HPDE6-E6E7 (cell line): ENCODE results near the gene SOS1.
A peak's percentile ranks its signal among the peaks of the same experiment; 100 is the strongest.
"Not testable (repeated sequence)": the region's sequence is repeated elsewhere in the genome, so short reads cannot be mapped to it uniquely, and the experiment has no call there.

ENCODE experiments used
- DNase-seq: peaks from one replicate; pipeline ENCODE4 v3.0.0; 2011; ENCODE audit warnings: missing footprints; ENCODE audit errors: extremely low spot score

SOS1 gene

DNA sequence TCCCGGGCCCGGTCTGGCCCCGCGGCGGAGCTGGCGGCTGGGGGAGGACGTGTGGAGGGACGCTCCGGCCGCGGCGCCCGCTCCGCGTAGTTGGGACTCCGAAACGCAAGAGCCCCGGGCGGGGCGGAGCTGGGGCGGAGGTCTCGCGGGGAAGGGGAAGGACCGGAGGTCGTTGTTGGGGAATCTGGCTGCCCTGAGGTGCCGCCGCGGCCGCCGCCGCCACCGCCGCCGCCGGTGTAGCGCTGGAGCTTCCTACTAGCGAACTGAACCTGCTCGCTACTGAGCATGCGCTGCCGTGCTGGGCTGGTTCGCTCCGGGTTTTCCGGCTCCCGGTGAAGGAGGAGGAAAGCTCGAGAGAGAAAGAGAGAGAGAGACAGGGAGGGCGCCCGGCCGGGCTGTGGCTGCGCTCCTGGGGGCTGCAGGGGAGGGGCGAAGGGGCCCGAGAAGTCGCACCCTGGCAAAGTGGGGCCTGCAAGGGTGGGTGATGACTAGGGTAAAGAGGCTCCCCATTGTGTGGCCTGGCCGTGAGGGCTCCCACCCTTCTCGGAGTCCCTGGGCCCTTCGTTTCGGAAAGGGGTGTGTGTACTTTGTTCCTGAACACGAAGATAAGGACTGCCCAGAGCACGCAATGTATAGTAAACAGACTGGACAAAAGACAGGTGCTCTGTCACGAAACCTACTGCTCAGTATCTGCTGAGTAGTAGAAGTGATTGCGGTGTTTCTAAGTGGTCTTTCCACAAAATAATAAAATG is at the start of gene SOS1:
TSS of gene SOS1 (minus strand) at position 281 of the 752 bp plus-strand sequence. CDS start 629 bp downstream, outside the sequence.
- DNase-seq, result peak; percentile 89

DNA sequence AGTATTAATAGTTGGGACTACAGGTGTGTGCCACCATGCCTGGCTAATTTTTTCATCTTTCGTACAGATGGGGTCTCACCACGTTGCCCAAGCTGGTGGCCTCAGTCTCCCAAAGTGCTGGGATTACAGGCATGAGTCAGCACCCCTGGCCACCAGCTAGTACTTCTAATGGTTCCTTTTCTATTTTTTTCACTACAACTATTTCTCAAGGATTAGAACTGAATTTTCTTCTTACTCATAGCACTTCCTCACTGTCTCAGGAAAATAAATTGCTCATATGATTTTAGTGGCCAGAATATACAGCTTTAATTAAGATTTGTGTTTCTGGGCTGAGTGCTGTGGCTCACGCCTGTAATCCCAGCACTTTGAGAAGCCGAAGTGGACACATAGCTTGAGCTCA is 43.2 kb upstream of the SOS1 start:
- no peak for DNase-seq

DNA sequence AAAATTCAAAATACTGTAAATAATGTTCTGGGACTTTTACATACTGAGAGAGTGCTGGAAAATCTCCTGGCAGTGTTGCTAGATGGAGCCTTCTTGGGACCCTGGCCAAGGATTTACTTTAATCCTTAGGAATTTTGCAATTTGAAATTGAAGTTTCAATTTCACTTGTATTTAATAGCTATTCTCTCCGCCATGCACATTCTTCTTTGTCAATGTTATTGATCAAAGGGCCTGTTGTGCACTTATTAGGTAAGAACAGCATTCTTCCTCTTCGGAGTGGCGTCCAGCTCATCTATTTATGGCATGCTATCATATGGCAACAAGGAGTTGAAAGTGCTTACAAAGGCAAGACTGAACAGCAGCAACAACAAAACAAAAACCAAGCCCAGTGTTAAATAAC is 40.1 kb upstream of the SOS1 start:
- no peak for DNase-seq

DNA sequence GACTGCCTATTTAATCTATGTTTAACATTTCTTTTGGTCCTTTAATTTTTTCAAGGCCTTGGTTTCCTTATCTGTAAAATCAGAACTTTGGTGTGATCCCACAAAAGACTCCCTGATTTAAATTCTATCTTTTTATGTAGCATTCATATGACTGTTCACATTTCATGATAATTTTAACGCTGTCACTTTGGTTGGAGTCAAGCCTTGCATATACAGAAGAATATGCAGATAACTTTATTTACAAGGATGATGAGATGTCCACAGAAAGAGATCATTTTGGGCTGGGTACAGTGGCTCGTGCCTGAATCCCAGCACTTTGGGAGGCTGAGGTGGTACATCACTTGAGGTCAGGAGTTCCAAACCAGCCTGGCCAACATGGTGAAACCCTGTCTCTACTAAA is 38.4 kb upstream of the SOS1 start:
- no peak for DNase-seq

DNA sequence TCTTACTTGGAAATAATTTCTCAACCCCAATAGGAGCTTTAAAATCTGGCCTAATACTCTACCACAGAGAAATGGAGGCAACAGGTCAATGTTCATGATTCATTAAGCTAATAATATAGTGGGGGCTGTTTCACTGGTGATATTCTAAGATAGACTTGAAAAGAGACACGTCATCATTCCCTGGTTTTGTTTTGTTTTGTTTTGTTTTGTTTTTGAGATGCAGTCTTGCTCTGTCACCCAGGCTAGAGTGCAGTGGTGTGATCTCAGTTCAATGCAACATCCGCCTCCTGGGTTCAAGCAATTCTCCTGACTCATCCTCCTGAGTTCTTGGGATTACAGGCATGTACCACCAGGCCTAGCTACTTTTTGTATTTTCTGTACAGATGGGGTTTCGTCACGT is 37.5 kb upstream of the SOS1 start:
- no peak for DNase-seq

DNA sequence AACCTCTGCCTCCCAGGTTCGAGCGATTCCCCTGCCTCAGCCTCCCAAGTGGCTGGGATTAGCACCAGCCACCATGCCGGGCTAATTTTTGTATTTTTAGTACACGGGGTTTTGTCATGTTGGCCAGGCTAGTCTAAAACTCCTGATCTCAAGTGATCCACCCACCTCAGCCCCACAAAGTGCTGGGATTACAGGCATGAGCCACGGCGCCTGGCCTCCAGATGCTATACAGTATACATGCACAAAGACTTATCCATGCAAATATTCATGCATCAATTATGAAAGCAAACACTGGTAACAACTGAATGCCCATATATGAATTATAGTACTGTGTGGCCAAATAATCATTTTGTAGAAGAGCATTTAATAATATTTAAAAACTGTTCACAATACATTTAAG is 36.0 kb upstream of the SOS1 start:
- no peak for DNase-seq

DNA sequence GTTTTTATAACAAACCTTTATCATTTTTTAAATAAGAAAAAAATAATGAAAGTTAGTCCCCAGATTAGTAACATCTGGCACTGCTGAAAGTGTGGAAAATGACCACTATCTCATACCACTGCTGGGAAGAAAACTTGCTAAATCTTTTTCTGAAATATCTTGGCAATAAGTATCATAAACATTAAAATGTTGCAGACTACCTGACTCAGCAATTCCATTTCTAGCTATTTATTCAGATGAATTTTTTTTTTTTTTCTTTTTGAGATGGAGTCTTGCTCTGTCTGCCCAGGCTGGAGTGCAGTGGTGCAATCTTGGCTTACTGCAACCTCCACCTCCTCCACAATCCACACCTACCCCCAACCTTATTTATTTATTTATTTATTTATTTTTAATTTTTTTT is 35.3 kb upstream of the SOS1 start:
- no peak for DNase-seq

DNA sequence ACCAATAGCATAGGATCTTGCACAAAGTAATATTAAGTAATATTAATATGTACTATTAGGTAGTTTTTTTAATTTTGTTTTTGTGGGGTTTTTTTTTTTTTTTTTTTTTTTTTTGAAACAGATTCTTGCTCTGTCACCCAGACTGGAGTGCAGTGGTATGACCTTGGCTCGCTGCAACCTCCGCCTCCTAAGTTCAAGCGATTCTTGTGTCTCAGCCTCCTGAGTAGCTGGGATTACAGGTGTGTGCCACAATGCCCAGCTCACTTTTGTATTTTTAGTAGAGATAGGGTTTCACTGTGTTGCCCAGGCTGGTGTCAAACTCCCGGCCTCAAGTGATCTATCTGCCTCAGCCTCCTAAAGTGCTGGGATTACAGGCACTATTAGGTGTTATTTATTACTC is 34.7 kb upstream of the SOS1 start:
- not testable (repeated sequence) for DNase-seq

DNA sequence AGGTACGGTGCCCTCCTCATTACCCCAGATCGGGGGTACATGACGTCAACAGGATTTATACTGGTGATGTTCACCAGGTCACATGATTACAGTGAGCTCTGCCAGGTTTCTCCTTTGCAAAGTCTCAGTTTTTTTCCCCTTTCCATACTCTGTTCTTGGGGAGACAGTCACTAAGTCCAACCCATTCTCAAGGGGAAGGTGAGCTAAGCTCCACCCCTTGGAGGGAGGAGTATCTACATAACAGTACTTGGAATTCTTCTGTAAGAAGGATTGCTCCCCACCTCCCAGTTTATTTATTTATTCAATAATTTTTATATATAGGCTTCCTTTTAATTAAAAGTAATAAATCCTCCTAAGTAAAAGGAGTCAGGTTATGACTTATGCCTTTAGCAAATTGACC is 34.1 kb upstream of the SOS1 start:
- DNase-seq, result no peak

DNA sequence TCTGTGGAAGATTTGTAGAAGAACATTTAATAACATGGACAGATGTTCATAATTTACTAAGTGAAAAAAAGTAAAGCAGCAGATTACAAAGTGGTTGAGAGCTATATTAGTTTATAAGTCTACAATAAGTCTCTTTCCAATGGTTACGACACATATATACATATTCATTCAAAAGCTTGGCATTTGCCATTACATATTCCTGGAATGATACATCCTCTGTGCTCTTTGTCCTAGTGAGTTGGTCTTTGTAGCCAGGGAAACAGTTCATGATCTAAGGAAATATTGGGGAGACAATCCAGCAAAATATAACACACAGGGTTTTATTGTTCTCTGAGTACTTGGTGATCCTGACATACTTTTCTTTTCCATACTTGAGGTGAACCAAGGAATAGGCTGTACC is 32.5 kb upstream of the SOS1 start:
- DNase-seq, result no peak

DNA sequence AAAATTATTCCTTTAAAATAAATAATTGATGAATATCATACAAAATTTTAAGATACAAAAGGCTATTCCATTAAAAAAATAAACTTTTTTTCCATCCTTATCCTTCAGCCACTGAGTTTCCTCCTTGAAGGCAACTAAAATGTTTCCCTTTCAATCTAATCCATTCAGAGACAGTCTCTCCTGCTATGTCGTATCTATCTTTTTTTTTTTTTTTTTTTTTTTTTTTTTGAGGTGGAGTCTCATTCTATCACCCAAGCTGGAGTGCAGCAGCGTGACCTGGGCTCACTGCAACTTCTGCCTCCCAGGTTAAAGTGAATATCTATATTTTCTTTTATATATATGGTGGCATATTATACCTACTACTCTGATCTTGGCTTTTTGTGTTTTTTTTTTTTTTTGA is 31.7 kb upstream of the SOS1 start:
- no peak for DNase-seq

DNA sequence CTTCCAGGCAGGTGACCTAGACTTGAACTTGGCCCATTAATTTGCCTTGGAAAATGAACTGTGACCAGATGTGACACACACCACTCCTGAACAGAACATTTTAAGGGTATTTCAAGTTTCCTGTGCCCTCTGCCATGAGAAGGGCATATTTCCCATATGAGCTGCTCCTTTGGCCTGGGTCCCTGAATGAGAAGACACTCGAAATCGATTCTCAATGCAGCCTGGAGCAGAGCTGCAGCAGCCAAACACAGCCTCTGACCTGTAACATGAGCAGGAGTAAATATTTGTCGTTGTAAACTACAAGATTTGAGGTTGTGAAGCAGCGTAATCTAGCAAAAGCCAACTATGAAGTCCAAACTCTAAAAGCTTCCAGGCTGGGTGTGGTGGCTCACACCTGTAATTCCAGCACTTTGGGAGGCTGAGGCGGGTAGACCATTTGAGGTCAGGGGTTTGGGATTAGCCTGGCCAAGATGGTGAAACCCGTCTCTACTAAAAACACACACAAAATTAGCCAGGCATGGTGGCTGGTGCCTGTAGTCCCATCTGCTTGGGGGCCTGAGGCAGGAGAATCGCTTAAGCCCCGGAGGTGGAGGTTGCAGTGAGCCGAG is 30.1 kb upstream of the SOS1 start:
- no peak for DNase-seq

DNA sequence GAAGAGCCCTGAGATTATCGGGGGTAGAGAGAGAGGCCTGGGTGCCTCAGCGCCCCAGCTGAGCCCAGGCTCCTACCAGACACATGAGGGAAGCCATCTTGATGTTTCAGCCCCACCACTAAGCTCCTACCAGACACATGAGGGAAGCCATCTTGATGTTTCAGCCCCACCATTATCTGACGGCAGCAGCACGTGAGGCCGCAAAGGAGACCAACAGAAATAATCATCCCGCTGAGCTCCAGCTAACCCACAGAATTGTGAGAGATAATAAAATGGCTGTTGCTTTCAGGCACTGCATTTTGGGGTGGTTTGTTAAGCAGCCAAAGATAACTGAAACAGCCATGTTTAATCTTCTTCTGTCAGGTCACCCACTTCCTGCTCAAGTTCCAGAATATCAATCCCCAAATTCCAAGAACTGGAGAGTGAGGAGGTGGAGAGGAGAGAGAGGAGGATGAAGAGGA is 29.3 kb upstream of the SOS1 start:
- DNase-seq, result no peak

DNA sequence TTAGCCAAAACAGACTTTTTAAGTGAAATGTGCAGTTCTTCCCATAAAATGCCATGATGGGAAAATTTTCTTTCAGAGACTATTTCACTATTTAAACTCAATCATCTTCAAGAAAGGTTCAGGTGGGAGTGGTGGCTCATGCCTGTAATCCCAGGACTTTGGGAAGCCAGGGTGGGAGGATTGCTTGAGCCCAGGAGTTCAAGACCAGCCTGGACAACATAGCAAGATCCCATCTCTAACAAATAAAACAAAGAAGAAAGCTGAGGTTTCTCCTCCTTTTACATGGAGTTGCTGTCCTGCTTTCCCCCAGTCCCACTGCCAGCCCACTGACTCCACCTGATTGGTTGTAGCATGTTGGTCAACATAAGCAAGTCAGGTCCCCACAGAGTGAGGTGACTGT is 25.8 kb upstream of the SOS1 start:
- no peak for DNase-seq

DNA sequence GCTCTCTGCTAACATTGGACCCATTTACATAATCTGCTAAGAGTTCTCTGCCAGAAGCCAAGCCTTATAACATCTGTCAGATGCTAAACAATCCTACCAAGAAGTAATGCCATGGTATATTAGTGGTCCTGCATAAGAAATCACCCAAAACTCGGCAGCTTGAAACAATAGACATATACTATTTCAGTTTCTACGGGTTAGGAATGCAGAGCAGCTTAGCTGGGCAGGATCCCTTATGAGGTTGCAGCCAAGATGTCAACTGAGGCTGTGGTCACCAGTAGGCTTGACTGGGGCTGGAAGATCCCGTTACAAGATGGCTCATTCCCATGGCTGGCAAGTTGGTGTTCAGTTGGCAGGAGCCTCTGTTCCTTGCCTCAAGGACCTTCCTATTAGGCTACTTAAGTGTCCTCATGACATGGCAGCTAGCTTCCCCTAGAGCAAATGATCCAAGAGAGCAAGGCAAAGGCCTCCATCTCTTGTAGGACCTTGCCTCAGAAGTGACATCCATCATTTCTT is 25.1 kb upstream of the SOS1 start:
- DNase-seq, result no peak

DNA sequence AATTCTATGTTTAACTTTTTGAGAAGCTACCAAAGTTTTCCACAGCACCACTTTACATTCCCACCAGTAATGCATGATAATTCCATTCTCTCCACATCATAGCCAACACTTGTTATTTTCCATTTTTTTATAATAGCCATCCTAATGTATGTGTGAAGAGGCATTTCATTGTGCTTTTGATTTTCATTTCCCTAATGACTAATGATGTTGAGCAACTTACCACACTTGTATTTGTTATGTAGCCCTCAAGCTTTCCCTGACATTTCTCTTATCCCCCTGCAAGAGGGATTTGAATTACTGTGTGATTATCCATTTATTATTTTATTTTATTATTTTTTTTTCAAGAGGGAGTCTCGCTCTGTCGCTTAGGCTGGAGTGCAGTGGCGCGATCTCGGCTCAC is 23.6 kb upstream of the SOS1 start:
- DNase-seq, result no peak

DNA sequence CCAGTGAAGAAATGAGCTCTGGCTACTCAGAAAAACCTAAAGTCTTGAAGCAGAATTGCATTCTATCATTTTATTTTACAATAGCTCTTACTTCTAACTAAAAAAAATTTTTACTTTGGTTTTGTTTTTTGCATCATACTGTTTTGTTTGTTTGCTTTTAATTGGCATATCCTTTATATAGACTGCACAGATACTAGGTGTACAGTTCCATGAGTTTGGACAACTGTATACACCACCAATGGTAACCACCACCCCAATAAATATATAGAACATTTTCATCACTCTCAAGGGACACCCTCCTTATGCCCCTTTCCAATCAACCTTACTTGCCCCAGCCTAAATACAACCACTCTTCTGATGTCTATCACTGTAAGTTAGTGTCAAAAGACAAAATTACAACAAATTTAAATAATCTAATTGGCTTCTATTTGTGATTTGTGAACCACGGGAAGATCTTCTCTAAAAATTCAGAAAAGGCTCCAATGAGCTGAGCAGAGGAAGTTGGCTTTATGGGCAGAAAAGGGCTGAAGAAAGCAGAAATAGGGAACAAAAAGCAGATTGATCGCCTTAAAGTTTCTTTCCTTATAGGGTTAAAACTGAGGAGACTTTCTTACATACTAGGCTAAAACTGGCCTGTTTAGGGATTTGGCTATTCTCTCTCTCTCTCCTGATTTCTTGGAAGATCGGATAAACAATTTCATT is 22.2 kb upstream of the SOS1 start:
- DNase-seq, result no peak

DNA sequence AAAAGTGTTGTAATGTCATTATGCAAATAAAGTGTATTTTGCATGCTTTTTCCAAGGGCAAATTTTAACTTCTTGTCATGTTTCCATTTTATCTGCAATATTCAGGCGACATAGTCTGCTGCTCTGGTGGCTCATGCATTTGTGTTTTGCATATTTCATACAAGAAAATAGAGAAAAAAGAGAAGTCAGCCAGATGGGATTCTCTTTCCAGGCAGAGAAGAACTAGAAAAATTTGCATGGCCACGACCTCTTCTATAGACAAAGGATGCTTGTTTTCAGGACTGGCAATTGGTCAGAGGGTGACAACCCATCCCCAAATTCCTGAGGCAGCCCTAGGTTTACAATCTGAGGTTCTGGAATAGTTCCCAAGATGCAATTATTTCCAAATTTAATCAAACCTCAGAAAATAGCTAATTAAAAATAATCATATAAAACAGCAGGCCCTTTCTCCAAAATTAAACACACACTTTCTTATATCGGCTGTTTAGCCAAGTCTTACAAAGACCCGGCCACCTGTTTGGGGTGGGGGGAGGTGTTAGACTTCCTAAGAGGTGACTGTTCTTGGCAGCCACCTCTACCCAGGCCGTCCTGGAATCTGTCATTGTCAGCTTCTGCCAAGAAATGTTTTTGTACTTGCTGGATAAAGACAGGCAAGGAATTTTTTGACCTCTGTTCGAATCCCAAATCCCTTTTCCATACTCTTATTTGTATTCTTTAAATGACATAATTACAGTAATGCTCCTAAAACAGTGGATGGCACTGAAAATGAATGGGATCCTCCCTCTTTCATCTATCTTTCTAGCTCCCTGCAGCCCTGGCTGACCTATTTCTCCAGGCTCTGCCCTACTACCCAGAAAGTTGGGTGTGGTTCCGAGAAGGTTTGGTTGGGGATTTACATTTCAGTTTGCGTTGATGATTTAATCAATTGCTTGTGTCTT is 20.8 kb upstream of the SOS1 start:
- no peak for DNase-seq

DNA sequence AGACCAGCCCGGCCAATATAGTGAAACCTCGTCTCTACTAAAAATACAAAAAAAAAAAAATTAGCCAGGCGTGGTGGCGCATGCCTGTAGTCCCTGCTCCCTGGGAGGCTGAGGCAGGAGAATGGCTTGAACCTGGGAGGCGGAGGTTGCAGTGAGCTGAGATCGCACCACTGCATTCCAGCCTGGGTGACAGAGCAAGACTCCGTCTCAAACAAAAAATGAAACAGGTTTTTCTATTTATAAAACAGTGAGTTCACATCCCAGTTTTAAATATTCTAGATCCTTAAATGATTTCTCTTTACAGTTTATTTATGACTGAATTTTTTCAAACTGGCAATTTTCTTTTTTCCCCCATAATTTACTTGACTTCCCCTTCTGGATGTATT is 20.1 kb upstream of the SOS1 start:
- not testable (repeated sequence) for DNase-seq

DNA sequence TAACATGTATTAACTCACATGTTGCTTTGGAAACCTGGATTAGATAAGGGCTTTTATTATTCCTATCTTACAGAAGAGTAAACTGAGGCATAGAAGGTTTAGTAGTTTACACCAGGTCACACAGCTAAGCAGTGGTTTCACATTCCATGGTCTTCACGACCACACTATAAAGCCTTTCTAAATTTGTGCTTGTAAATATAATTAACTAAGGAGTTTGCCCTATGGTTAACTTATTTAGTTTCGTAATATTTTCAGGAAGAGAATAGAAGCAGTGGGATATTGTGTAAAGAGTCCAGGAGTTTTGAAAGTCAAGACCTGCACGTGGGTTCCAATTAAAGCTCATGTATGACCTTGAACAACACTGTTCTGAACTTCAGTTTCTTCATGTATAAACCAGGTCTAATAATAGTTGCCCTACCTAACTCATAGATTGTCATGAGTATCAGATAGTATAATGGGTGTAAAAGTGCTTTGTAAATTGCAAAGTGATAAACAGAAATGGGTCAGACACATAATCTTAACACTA is 19.5 kb upstream of the SOS1 start:
- DNase-seq, result no peak

DNA sequence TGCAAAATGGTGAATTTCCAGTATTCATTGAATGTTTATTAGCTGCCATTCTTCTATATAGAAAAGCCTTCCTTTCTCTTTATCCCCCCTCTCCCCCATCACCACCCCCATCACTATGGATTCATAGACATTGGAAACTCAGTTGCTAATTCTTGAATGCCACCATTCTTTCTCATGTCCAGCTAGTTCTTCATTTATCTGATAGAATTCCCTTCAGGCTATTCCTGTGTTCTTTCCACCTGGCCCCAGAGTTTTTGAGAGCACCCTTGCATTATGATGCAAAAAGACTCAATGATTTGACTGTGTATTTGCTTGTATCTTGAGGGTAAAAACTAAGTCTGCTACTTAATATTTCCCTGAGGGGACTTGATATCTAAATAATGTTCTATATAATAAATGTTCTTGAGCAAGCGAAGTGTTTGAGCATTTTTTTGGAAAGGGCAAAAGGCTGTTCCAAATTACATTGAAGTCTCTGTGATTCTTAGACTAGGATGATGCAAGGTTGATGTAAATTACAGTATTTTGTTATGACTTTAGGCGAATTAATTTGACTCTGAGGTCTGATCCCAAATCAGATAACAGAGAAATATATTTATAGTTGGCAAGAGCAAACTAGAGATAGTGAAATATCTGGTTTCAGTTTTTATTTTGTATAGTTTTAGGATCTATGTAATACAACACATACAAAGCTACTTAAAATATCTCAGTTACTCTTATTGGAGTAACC is 18.8 kb upstream of the SOS1 start:
- DNase-seq, result no peak
